Endothelial cell of umbilical vein (primary cell): ENCODE results near the gene OPCML.

Experiments
- CTCF ChIP-seq, 2 donors: IDR thresholded peaks; 1 replicate in 1 of 2; 2 replicates in 1 of 2; pipeline ENCODE4 v1.5.1; 2011; ENCODE audit warnings: low read length in 2 of 2, mild to moderate bottlenecking in 2 of 2, moderate library complexity in 2 of 2, control low read depth in 1 of 2, inconsistent platforms in 1 of 2, low read depth in 1 of 2; ENCODE audit not compliant: insufficient read depth in 1 of 2; ENCODE audit errors: extremely low read depth in 1 of 2
- EZH2 ChIP-seq: IDR thresholded peaks from 2 replicates; pipeline ENCODE4 v1.6.1; 2012; ENCODE audit warnings: borderline replicate concordance, low read depth, mild to moderate bottlenecking, moderate library complexity, low read length, inconsistent platforms; ENCODE audit not compliant: severe bottlenecking
- FOS ChIP-seq: IDR thresholded peaks from 2 replicates; pipeline ENCODE4 v1.6.1; 2011; ENCODE audit warnings: mild to moderate bottlenecking, low read length, moderate library complexity, borderline replicate concordance; ENCODE audit not compliant: insufficient read depth
- GATA2 ChIP-seq: IDR thresholded peaks from 2 replicates; pipeline ENCODE4 v1.7.0; 2011; ENCODE audit warnings: low read depth, mild to moderate bottlenecking, moderate library complexity, mixed read lengths, low read length; ENCODE audit not compliant: insufficient read length, insufficient read depth
- MYC ChIP-seq: IDR thresholded peaks from one replicate; pipeline ENCODE4 v1.6.1; 2011; ENCODE audit warnings: mild to moderate bottlenecking, low read depth, low read length
- POLR2A ChIP-seq: IDR thresholded peaks from 2 replicates; pipeline ENCODE4 v1.6.1; 2012; ENCODE audit warnings: low read depth, mild to moderate bottlenecking, control low read depth, low read length
- POLR2AphosphoS5 ChIP-seq: IDR thresholded peaks from 2 replicates; pipeline ENCODE4 v1.6.1; 2012; ENCODE audit warnings: low read depth, mild to moderate bottlenecking, control low read depth, low read length, moderate library complexity; ENCODE audit not compliant: insufficient read depth

DNA sequence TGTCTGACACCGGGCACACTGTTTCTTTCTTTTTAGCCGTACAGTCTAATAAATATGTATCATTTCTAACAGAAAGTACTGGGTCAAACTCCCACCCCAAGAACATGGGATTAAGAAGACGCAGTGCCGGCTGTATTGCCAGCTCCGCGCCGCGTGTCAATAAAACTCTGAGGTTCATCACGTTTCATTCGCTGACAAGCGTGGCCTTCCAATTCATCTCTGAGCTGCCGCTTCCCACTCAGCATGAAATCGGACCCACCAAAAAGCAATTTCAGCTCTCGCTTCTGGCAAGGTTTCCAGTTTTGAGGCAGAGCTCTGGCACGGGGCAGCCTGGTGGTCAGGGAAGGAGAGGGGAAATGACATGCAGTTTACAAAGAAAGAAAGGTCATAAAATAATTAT lies 819.8 kb downstream of the OPCML start:
- TF ChIP-seq EZH2 (no peak), CTCF (IDR thresholded peaks at IDR 0.05; ENCODE audit: extremely low read depth in 1 of 2, insufficient read depth in 1 of 2, low read depth in 1 of 2, low read length in 2 of 2) (no peak), POLR2AphosphoS5 (no peak), POLR2A (no peak), MYC (no peak), FOS (no peak), GATA2 (no peak)
